MM.1S (cell line): ENCODE results near the gene MYBPC2.

Source experiments
- DNase-seq: peaks from one replicate; pipeline ENCODE4 v3.0.0-alpha.2; 2015
- H2AFZ ChIP-seq: fragments of 300-600 bp; sonication (generic); 2 replicates; pipeline ENCODE4 v1.6.0; 2016; ENCODE audit warnings: antibody characterized with exemption, low read length
- H3F3A ChIP-seq: fragments of 300-600 bp; sonication (generic); 2 replicates; pipeline ENCODE4 v1.6.1; 2016; ENCODE audit warnings: mild to moderate bottlenecking, antibody characterized with exemption, low read length, moderate library complexity, mixed read lengths; ENCODE audit not compliant: insufficient read depth
- H3K27ac ChIP-seq: fragments of 300-600 bp; sonication (generic); 2 replicates; pipeline ENCODE4 v1.5.1; 2016; ENCODE audit warnings: mild to moderate bottlenecking, low read length
- H3K27me3 ChIP-seq: fragments of 300-600 bp; sonication (generic); replicated peaks from 2 replicates; pipeline ENCODE4 v1.6.0; 2016; ENCODE audit warnings: low read length; ENCODE audit not compliant: insufficient read depth
- H3K36me3 ChIP-seq: fragments of 300-600 bp; sonication (generic); replicated peaks from 2 replicates; pipeline ENCODE4 v1.6.1; 2016; ENCODE audit warnings: mild to moderate bottlenecking, low read length, mixed read lengths; ENCODE audit not compliant: insufficient read depth
- H3K4me1 ChIP-seq: fragments of 300-600 bp; sonication (generic); 2 replicates; pipeline ENCODE4 v1.6.1; 2016; ENCODE audit warnings: low read length, mixed read lengths
- H3K4me2 ChIP-seq: fragments of 300-600 bp; sonication (generic); 2 replicates; pipeline ENCODE4 v1.6.0; 2016; ENCODE audit warnings: low read depth, low read length
- H3K4me3 ChIP-seq: fragments of 300-600 bp; sonication (generic); 2 replicates; pipeline ENCODE4 v1.5.1; 2016; ENCODE audit warnings: low read length, mixed read lengths
- H3K79me2 ChIP-seq: fragments of 300-600 bp; sonication (generic); 2 replicates; pipeline ENCODE4 v1.6.1; 2016; ENCODE audit warnings: mixed run types, low read length, mixed read lengths
- H3K9ac ChIP-seq: fragments of 300-600 bp; sonication (generic); 2 replicates; pipeline ENCODE4 v1.6.1; 2016; ENCODE audit warnings: low read length, mixed read lengths
- H3K9me2 ChIP-seq: fragments of 300-600 bp; sonication (generic); replicated peaks from 2 replicates; pipeline ENCODE4 v1.6.1; 2016; ENCODE audit warnings: mild to moderate bottlenecking, low read length, mixed read lengths; ENCODE audit not compliant: insufficient read depth
- H3K9me3 ChIP-seq: fragments of 300-600 bp; sonication (generic); replicated peaks from 2 replicates; pipeline ENCODE4 v1.6.1; 2016; ENCODE audit warnings: mild to moderate bottlenecking, low read length, mixed read lengths; ENCODE audit not compliant: insufficient read depth
- H4K20me1 ChIP-seq: fragments of 300-600 bp; sonication (generic); 2 replicates; pipeline ENCODE4 v1.6.1; 2016; ENCODE audit warnings: mild to moderate bottlenecking, low read length, moderate library complexity, mixed read lengths; ENCODE audit not compliant: insufficient read depth
- EZH2 ChIP-seq: fragments of 300-600 bp; sonication (generic); optimal IDR thresholded peaks from 2 replicates; pipeline ENCODE3; 2017; ENCODE audit warnings: low read depth, mild to moderate bottlenecking, antibody characterized with exemption, low read length, mixed read lengths
- EZH2phosphoT487 ChIP-seq: fragments of 300-600 bp; sonication (generic); IDR thresholded peaks from 2 replicates; pipeline ENCODE4 v1.6.1; 2018; ENCODE audit warnings: antibody characterized with exemption, low read length
- TF ChIP-seq, protein P1 (sequence below): fragments of 300-600 bp; sonication (generic); IDR thresholded peaks from 2 replicates; pipeline ENCODE4 v1.5.1; 2016; ENCODE audit warnings: antibody characterized with exemption, low read length, mixed read lengths

The MYBPC2 gene

DNA sequence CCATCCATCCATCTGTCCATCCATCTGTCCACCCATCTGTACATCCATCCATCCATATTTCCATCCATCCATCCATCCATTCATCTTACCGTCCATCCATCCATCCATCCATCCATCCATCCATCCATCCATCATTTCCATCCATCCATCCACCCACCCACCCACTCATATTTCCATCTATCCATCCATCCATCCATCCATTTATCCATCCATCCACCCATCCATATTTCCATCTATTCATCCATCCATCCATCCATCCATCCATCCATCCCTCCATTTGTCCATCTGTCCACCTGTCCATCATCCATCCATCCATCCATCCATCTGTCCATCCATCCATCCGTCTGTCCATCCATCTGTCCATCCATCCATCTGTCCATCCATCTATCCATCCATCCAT, 23.3 kb downstream of the MYBPC2 start:
- H3K9me2 ChIP-seq = no peaks in the 10 kb centered on the region
- TF ChIP-seq EZH2phosphoT487 (no peak), EZH2 (no peak)
- TF ChIP-seq, protein P1, sequence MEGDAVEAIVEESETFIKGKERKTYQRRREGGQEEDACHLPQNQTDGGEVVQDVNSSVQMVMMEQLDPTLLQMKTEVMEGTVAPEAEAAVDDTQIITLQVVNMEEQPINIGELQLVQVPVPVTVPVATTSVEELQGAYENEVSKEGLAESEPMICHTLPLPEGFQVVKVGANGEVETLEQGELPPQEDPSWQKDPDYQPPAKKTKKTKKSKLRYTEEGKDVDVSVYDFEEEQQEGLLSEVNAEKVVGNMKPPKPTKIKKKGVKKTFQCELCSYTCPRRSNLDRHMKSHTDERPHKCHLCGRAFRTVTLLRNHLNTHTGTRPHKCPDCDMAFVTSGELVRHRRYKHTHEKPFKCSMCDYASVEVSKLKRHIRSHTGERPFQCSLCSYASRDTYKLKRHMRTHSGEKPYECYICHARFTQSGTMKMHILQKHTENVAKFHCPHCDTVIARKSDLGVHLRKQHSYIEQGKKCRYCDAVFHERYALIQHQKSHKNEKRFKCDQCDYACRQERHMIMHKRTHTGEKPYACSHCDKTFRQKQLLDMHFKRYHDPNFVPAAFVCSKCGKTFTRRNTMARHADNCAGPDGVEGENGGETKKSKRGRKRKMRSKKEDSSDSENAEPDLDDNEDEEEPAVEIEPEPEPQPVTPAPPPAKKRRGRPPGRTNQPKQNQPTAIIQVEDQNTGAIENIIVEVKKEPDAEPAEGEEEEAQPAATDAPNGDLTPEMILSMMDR = no peak
- H3K9ac ChIP-seq = no peak overlapping the region
- peaks cover 5% of the 10 kb centered on the region; the same call in 1 of the 2 replicates for H3K4me1 ChIP-seq
- no peak overlapping the region for H3K4me2 ChIP-seq
- DNase-seq = no peak
- no peaks in the 10 kb centered on the region for H3K36me3 ChIP-seq
- H4K20me1 ChIP-seq = no peaks in the 10 kb centered on the region
- H2AFZ ChIP-seq = no peak overlapping the region
- no peaks in the 10 kb centered on the region for H3K79me2 ChIP-seq
- no peak overlapping the region for H3K4me3 ChIP-seq
- no peak overlapping the region for H3K27ac ChIP-seq
- H3K9me3 ChIP-seq = no peaks in the 10 kb centered on the region
- peaks cover 4% of the 10 kb centered on the region for H3F3A ChIP-seq
- peaks cover 63% of the 10 kb centered on the region for H3K27me3 ChIP-seq

DNA sequence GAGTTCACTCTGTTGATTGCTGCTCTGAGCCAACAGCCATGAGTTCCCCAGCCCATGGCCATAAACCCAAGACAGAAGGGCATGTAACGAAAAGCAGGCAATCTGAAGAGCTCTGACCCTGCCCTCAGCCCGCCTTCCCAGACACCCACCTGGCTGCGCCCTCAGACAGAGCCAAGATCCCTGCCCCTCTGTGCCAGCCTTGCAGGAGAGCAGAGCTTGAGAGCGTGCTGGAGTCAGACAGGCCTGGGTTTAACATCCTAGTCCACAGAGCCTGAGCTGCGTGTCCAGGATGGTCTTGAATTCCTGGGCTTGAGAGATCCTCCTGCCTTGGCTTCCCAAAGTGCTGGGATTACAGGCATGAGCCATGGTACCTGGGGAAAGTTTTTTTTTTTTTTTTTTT, 24.6 kb downstream of the MYBPC2 start:
- TF ChIP-seq, protein P1 = no peak
- no peak for TF ChIP-seq EZH2
- TF ChIP-seq EZH2phosphoT487 = no peak
- Histone ChIP-seq H3K4me2 (no peak overlapping the region), H3K4me1 (peaks cover 5% of the 10 kb centered on the region; the same call in 1 of the 2 replicates), H4K20me1 (no peaks in the 10 kb centered on the region), H3K4me3 (no peak overlapping the region), H3K27me3 (peaks cover 59% of the 10 kb centered on the region), H3K9me2 (no peaks in the 10 kb centered on the region), H2AFZ (no peak overlapping the region), H3K36me3 (no peaks in the 10 kb centered on the region), H3K79me2 (no peaks in the 10 kb centered on the region), H3K9me3 (no peaks in the 10 kb centered on the region), H3K27ac (no peak overlapping the region), H3F3A (peaks cover 4% of the 10 kb centered on the region), H3K9ac (no peak overlapping the region)
- DNase-seq = no peak

DNA sequence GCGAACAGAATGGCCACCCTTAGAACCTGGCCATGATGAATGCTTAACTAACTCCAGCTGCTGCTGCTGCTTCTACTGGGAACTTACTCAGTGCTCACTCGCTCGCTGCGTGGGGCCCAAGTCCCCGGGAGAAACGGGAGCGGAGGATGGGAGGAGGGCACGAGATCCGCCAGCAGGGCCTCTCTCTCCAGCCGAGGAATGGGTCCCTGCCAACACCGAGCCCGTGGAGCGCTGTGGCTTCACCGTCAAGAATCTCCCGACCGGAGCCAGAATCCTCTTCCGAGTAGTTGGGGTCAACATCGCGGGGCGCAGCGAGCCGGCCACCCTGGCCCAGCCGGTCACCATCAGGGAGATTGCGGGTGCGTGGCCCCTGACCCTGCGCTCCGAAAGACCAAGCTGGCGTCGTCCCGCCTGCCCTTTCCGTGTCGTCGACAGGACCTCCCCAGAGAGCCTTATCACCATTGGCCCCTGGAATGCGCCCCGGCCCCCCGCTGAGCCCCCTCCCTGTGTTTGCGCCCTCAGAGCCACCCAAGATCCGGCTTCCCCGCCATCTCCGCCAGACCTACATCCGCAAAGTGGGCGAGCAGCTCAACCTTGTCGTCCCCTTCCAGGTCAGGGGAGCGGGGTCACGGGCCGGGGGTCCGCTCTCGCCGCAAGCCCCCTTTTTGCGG, 25.8 kb downstream of the MYBPC2 start:
- no peak overlapping the region for H3K27ac ChIP-seq
- H3K79me2 ChIP-seq = no peaks in the 10 kb centered on the region
- peaks cover 60% of the 10 kb centered on the region for H3K27me3 ChIP-seq
- no peak overlapping the region for H3K4me3 ChIP-seq
- peaks cover 4% of the 10 kb centered on the region for H3F3A ChIP-seq
- TF ChIP-seq, protein P1 = no peak
- no peak for TF ChIP-seq EZH2
- no peaks in the 10 kb centered on the region for H3K9me2 ChIP-seq
- H3K4me2 ChIP-seq = no peak overlapping the region
- no peaks in the 10 kb centered on the region for H3K9me3 ChIP-seq
- H4K20me1 ChIP-seq = no peaks in the 10 kb centered on the region
- H2AFZ ChIP-seq = no peak overlapping the region
- H3K9ac ChIP-seq = no peak overlapping the region
- H3K4me1 ChIP-seq = peaks cover 5% of the 10 kb centered on the region; the same call in 1 of the 2 replicates
- no peak for DNase-seq
- no peaks in the 10 kb centered on the region for H3K36me3 ChIP-seq
